ENCODE data around the gene AGK.

Gene AGK

GRCh38 chr7:141702892-141703291, 151.7 kb downstream of the AGK start:
- Histone ChIP-seq H3K9me3 (ENCODE audit: control insufficient read depth, insufficient read depth, low read length) (no peaks in the 10 kb centered on the region), H3K27me3 (ENCODE audit: control insufficient read depth, insufficient read depth, low read length) (peaks cover 22% of the 10 kb centered on the region), H3K36me3 (ENCODE audit: control insufficient read depth, insufficient read depth, low read length) (no peaks in the 10 kb centered on the region), H3K4me3 (ENCODE audit: low read depth, low read length) (peak overlapping the region; percentile 75), H3K9ac (ENCODE audit: low read depth, low read length) (no peak overlapping the region), H3K4me1 (ENCODE audit: control insufficient read depth, insufficient read depth, low read length) (peaks cover 2% of the 10 kb centered on the region)

DNA sequence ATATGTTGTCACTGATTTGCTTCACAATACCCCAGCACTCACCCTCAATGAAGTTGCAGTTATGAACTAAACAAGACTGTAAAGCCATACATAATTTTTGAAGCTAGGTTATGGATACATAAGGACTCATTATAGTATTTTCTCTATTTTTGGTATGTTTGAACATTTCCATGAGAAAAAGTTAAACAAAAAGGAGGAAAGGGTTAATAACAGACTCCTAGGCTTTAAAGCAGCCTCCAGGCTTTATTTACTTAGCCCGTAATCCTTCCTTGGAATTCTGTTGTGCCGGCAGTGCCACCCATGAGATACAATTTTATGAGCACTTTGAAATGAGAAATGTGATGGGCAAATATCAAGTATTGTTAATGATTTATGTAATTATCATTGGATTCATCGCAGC, 152.9 kb downstream of the AGK start:
- Histone ChIP-seq H3K27me3 (ENCODE audit: control insufficient read depth, insufficient read depth, low read length) (peaks cover 22% of the 10 kb centered on the region), H3K4me3 (ENCODE audit: low read depth, low read length) (no peak overlapping the region), H3K9me3 (ENCODE audit: control insufficient read depth, insufficient read depth, low read length) (no peaks in the 10 kb centered on the region)

GRCh38 chr7:141704741-141705140, 153.5 kb downstream of the AGK start:
- H3K27me3 ChIP-seq (ENCODE audit: control insufficient read depth, insufficient read depth, low read length) = peaks cover 22% of the 10 kb centered on the region
- H3K4me3 ChIP-seq (ENCODE audit: low read depth, low read length) = no peak overlapping the region
- H3K9ac ChIP-seq (ENCODE audit: low read depth, low read length) = no peak overlapping the region
- no peaks in the 10 kb centered on the region for H3K36me3 ChIP-seq (ENCODE audit: control insufficient read depth, insufficient read depth, low read length)
- H3K4me1 ChIP-seq (ENCODE audit: control insufficient read depth, insufficient read depth, low read length) = peaks cover 2% of the 10 kb centered on the region
- no peaks in the 10 kb centered on the region for H3K9me3 ChIP-seq (ENCODE audit: control insufficient read depth, insufficient read depth, low read length)

More for the DNA sequence above, 152.9 kb downstream of the AGK start:
- Histone ChIP-seq H3K9ac (ENCODE audit: low read depth, low read length) (no peak overlapping the region), H3K36me3 (ENCODE audit: control insufficient read depth, insufficient read depth, low read length) (no peaks in the 10 kb centered on the region), H3K4me1 (ENCODE audit: control insufficient read depth, insufficient read depth, low read length) (peaks cover 2% of the 10 kb centered on the region)
